Mesenteric fat pad (tissue), 1 donor: ENCODE results near the gene IFITM2. TPM values are rescaled to one million over a fixed set of nuclear protein-coding genes. Genes with fewer than 3 reads are reported as not detected.

Experiments
- total RNA-seq: library from RNA; stranded (reverse); fragmentation: NEBNext Ultra II Directional; extraction: Animal tissue kit (Norgen Biotek cat#: 25700); gene quantifications from one replicate; pipeline ENCODE4 v1.2.1, GENCODE V29; 2021
- donor health status: DM: yes; HTN: yes; CAD: no.

The IFITM2 gene
- total RNA-seq, 1 donor from 2014 or later = 657 TPM

Other genes with a start within 250 kb of the IFITM2 start
- not detected for gene SCGB1C1, start 114.7 kb upstream of the IFITM2 start, total RNA-seq
- 53.4 TPM for gene BET1L, start 100.4 kb upstream of the IFITM2 start, total RNA-seq
- 107 TPM for gene RIC8A, start 100.1 kb upstream of the IFITM2 start, total RNA-seq
- 14.1 TPM for gene SIRT3, start 71.5 kb upstream of the IFITM2 start, total RNA-seq
- 100 TPM for gene PSMD13, start 70.8 kb upstream of the IFITM2 start, total RNA-seq
- gene NLRP6, start 29.4 kb upstream of the IFITM2 start, total RNA-seq = 1.8 TPM
- gene PGGHG, start 18.7 kb upstream of the IFITM2 start, total RNA-seq = 25.2 TPM
- not detected for gene IFITM5, start 8.3 kb upstream of the IFITM2 start, total RNA-seq
- 232 TPM for gene IFITM1, start 6.2 kb downstream of the IFITM2 start, total RNA-seq
- 964 TPM for gene IFITM3, start 13.0 kb downstream of the IFITM2 start, total RNA-seq
- not detected for gene B4GALNT4, start 61.7 kb downstream of the IFITM2 start, total RNA-seq
- gene PKP3, start 86.4 kb downstream of the IFITM2 start, total RNA-seq = 1.2 TPM
- gene SIGIRR, start 107.2 kb downstream of the IFITM2 start, total RNA-seq = 25.3 TPM
- 1.2 TPM for gene ANO9, start 134.2 kb downstream of the IFITM2 start, total RNA-seq
- gene PTDSS2, start 142.5 kb downstream of the IFITM2 start, total RNA-seq = 26.9 TPM
- gene RNH1, start 199.4 kb downstream of the IFITM2 start, total RNA-seq = 231 TPM
- 65.2 TPM for gene HRAS, start 227.8 kb downstream of the IFITM2 start, total RNA-seq
- gene LRRC56, start 229.7 kb downstream of the IFITM2 start, total RNA-seq = 0.71 TPM